Endothelial cell of umbilical vein (primary cell): ENCODE measurements around the gene EFTUD2. TPM values are rescaled to one million over a fixed set of nuclear protein-coding genes. Genes with fewer than 3 reads are reported as not detected.

ENCODE experiments used
- BruUV-seq: library from RNA; stranded (reverse); fragments of 400-500 nt; replicated peaks from 2 replicates; lab custom pipeline; 2021; lab: Mats Ljungman, UMichigan
- CTCF ChIA-PET: fragments of 300-600, 350-600 bp; sonication (Branson Sonifier 250); formaldehyde crosslinking; loops from one replicate; lab custom pipeline; 2021; ENCODE audit warnings: antibody characterized with exemption, inconsistent platforms; lab: Charles Lee
- POLR2A ChIA-PET: fragments of 300-600, 350-600 bp; sonication (Branson Sonifier 250); formaldehyde crosslinking; loops from one replicate; lab custom pipeline; 2021; ENCODE audit warnings: antibody characterized with exemption, inconsistent platforms; lab: Charles Lee
- DNase-seq: peaks from one replicate; pipeline ENCODE4 v3.0.0-alpha.2; 2011; ENCODE audit warnings: low read depth, low spot score
- FAIRE-seq: peaks from 2 replicates; lab custom pipeline; 2011; peaks lifted over from hg19 to GRCh38; lab: Jason Lieb, UNC
- H2AFZ ChIP-seq: 2 replicates; pipeline ENCODE4 v1.6.0; 2012; ENCODE audit warnings: low read depth, low read length, control low read depth, inconsistent platforms
- H3K27ac ChIP-seq: 2 replicates; pipeline ENCODE4 v1.5.1; 2011; ENCODE audit warnings: low read depth, mild to moderate bottlenecking, control low read depth, low read length, moderate library complexity; ENCODE audit not compliant: insufficient read depth
- H3K27me3 ChIP-seq, 2 experiments: 2 replicates each; pipeline versions ENCODE4 v1.6.0 to v1.6.1; 2011; ENCODE audit warnings: low read length in 2 of 2, mixed read lengths in 1 of 2; ENCODE audit not compliant: control insufficient read depth in 2 of 2, insufficient read depth in 2 of 2
- H3K36me3 ChIP-seq, 2 experiments: 2 replicates in 1 of 2; 3 replicates in 1 of 2; pipeline ENCODE4 v1.5.1; 2011; ENCODE audit warnings: low read length in 2 of 2, mild to moderate bottlenecking in 1 of 2, moderate library complexity in 1 of 2; ENCODE audit not compliant: control insufficient read depth in 2 of 2, insufficient read depth in 2 of 2; ENCODE audit errors: extremely low read depth in 1 of 2
- H3K4me1 ChIP-seq: 3 replicates; pipeline ENCODE4 v1.5.1; 2011; ENCODE audit warnings: mild to moderate bottlenecking, low read length; ENCODE audit not compliant: control insufficient read depth, insufficient read depth; ENCODE audit errors: extremely low read depth
- H3K4me2 ChIP-seq: 2 replicates; pipeline ENCODE4 v1.6.1; 2011; ENCODE audit warnings: low read length, control low read depth, mixed read lengths; ENCODE audit not compliant: insufficient read depth
- H3K4me3 ChIP-seq, 3 experiments: fragments of 200-600 bp in 1 of 3; sonication (generic), shearing (Covaris generic) in 1 of 3; replicated peaks in 1 of 3; 2 replicates each; pipeline ENCODE4 v1.5.1; 2011 to 2016; ENCODE audit warnings: control low read depth in 3 of 3, low read length in 3 of 3, mild to moderate bottlenecking in 2 of 3, inconsistent platforms in 1 of 3, low read depth in 1 of 3, moderate library complexity in 1 of 3; ENCODE audit not compliant: insufficient read depth in 1 of 3
- H3K79me2 ChIP-seq: 2 replicates; pipeline ENCODE4 v1.6.0; 2012; ENCODE audit warnings: low read length, inconsistent platforms; ENCODE audit not compliant: control insufficient read depth, insufficient read depth
- H3K9ac ChIP-seq: replicated peaks from 2 replicates; pipeline ENCODE3; 2011; ENCODE audit warnings: low read length, control low read depth; ENCODE audit not compliant: insufficient read depth; ENCODE audit errors: extremely low read depth
- H3K9me1 ChIP-seq: replicated peaks from 3 replicates; pipeline ENCODE4 v1.6.0; 2011; ENCODE audit warnings: mild to moderate bottlenecking, low read length; ENCODE audit not compliant: control insufficient read depth, insufficient read depth; ENCODE audit errors: extremely low read depth
- H3K9me3 ChIP-seq: replicated peaks from 2 replicates; pipeline ENCODE4 v1.5.1; 2012; ENCODE audit warnings: low read length, inconsistent platforms; ENCODE audit not compliant: control insufficient read depth, insufficient read depth
- H4K20me1 ChIP-seq: replicated peaks from 2 replicates; pipeline ENCODE3; 2011; ENCODE audit warnings: mild to moderate bottlenecking, low read length; ENCODE audit not compliant: control insufficient read depth, insufficient read depth; ENCODE audit errors: extremely low read depth
- EZH2 ChIP-seq: IDR thresholded peaks from 2 replicates; pipeline ENCODE4 v1.6.1; 2012; ENCODE audit warnings: borderline replicate concordance, low read depth, mild to moderate bottlenecking, moderate library complexity, low read length, inconsistent platforms; ENCODE audit not compliant: severe bottlenecking
- FOS ChIP-seq: IDR thresholded peaks from 2 replicates; pipeline ENCODE4 v1.6.1; 2011; ENCODE audit warnings: mild to moderate bottlenecking, low read length, moderate library complexity, borderline replicate concordance; ENCODE audit not compliant: insufficient read depth
- GATA2 ChIP-seq: IDR thresholded peaks from 2 replicates; pipeline ENCODE4 v1.7.0; 2011; ENCODE audit warnings: low read depth, mild to moderate bottlenecking, moderate library complexity, mixed read lengths, low read length; ENCODE audit not compliant: insufficient read length, insufficient read depth
- JUN ChIP-seq: IDR thresholded peaks from 2 replicates; pipeline ENCODE4 v1.6.1; 2011; ENCODE audit warnings: borderline replicate concordance, low read depth; ENCODE audit not compliant: insufficient read length, insufficient read depth
- MYC ChIP-seq: IDR thresholded peaks from one replicate; pipeline ENCODE4 v1.6.1; 2011; ENCODE audit warnings: mild to moderate bottlenecking, low read depth, low read length
- POLR2A ChIP-seq: IDR thresholded peaks from 2 replicates; pipeline ENCODE4 v1.6.1; 2012; ENCODE audit warnings: low read depth, mild to moderate bottlenecking, control low read depth, low read length
- POLR2AphosphoS5 ChIP-seq: IDR thresholded peaks from 2 replicates; pipeline ENCODE4 v1.6.1; 2012; ENCODE audit warnings: low read depth, mild to moderate bottlenecking, control low read depth, low read length, moderate library complexity; ENCODE audit not compliant: insufficient read depth
- dilution Hi-C: fragments of 300-500 bp; cut with MboI; formaldehyde crosslinking; loops from one replicate; pipeline ENCODE4 v1.15.0; 2019; ENCODE audit warnings: low sequenced_read_pairs; ENCODE audit not compliant: extremely low pct_ligation_motif_present
- intact Hi-C: fragments of 100-400 bp; cut with micrococcal nuclease; formaldehyde crosslinking; loops from one replicate; pipeline ENCODE4 v1.10.0; 2022
- polyA plus RNA-seq, 4 experiments: library from polyadenylated mRNA; depleted of rRNA in 3 of 4; stranded (reverse) in 3 of 4; unstranded in 1 of 4; fragments of >200 nt; gene quantifications; 2 replicates each; pipeline versions ENCODE4 v1.2.1 to v1.2.3, GENCODE V29; 2011 to 2012; ENCODE audit warnings: missing spikeins in 1 of 4
- total RNA-seq: library from RNA; stranded (reverse); gene quantifications from 2 replicates; pipeline ENCODE4 v1.2.3, GENCODE V29; 2021
- TF ChIP-seq, protein P1 (sequence below), 2 donors: IDR thresholded peaks; 1 replicate in 1 of 2; 2 replicates in 1 of 2; pipeline ENCODE4 v1.5.1; 2011; ENCODE audit warnings: low read length in 2 of 2, mild to moderate bottlenecking in 2 of 2, moderate library complexity in 2 of 2, control low read depth in 1 of 2, inconsistent platforms in 1 of 2, low read depth in 1 of 2; ENCODE audit not compliant: insufficient read depth in 1 of 2; ENCODE audit errors: extremely low read depth in 1 of 2
- TF ChIP-seq, protein P2 (sequence below): IDR thresholded peaks from 2 replicates; pipeline ENCODE4 v1.6.1; 2011; ENCODE audit not compliant: insufficient read depth, insufficient read length

The EFTUD2 gene
- total and polyA plus RNA-seq, 2 donors (not counting 3 experiments of a cell fraction or from before 2014, with no cell fraction given), result 125 to 170 TPM

DNA sequence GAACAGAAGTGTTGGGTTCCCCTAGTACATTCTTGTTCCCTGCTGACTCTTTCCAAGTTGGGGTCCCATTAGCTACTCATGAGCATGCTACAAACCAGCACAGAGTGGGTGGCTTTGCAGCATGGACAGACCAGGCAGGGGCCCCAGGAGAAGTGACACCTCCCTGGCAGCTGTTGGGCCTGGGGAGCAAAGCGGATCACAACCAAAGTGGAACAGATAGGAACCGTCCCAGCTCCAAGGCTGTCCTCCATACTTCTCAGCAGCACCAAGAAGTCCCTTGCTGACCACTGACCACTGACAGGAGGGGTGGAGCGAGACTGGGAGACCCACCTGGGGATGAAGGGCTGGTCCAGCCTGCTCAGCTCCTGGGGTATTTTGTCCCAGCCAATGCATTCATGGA lies 28.5 kb upstream of the EFTUD2 start:
- dilution Hi-C loops (no loop called here), intact Hi-C loops (no loop called here)
- Histone ChIP-seq H3K9me1 (no peaks in the 10 kb centered on the region), H3K4me2 (no peak overlapping the region), H3K79me2 (no peaks in the 10 kb centered on the region), H2AFZ (no peak overlapping the region), H3K9ac (no peak overlapping the region), H3K27me3 (no peaks in the 10 kb centered on the region), H3K36me3 (peaks cover 16 to 19% of the 10 kb centered on the region in 2 experiments), H4K20me1 (no peaks in the 10 kb centered on the region), H3K27ac (no peak overlapping the region), H3K9me3 (no peaks in the 10 kb centered on the region), H3K4me1 (no peaks in the 10 kb centered on the region), H3K4me3 (no peak overlapping the region)
- ChIA-PET POLR2A (interaction anchor here (0.6 kb wide), 1 partner anchor 115 kb away, joined by 3 read pairs; no protein-coding TSS in a partner anchor), CTCF (interaction anchor here (1.0 to 1.3 kb wide), 2 partner anchors 18 to 93 kb away, joined by 3 read pairs; no protein-coding TSS in a partner anchor)
- FAIRE-seq, result no peak
- TF ChIP-seq FOS, result no peak
- TF ChIP-seq, protein P1, sequence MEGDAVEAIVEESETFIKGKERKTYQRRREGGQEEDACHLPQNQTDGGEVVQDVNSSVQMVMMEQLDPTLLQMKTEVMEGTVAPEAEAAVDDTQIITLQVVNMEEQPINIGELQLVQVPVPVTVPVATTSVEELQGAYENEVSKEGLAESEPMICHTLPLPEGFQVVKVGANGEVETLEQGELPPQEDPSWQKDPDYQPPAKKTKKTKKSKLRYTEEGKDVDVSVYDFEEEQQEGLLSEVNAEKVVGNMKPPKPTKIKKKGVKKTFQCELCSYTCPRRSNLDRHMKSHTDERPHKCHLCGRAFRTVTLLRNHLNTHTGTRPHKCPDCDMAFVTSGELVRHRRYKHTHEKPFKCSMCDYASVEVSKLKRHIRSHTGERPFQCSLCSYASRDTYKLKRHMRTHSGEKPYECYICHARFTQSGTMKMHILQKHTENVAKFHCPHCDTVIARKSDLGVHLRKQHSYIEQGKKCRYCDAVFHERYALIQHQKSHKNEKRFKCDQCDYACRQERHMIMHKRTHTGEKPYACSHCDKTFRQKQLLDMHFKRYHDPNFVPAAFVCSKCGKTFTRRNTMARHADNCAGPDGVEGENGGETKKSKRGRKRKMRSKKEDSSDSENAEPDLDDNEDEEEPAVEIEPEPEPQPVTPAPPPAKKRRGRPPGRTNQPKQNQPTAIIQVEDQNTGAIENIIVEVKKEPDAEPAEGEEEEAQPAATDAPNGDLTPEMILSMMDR (IDR thresholded peaks at IDR 0.05; ENCODE audit: extremely low read depth in 1 of 2, insufficient read depth in 1 of 2, low read depth in 1 of 2, low read length in 2 of 2), result no peak
- no peak for TF ChIP-seq JUN
- TF ChIP-seq GATA2, result no peak
- TF ChIP-seq POLR2AphosphoS5, result no peak
- no peak for TF ChIP-seq MYC
- TF ChIP-seq POLR2A, result no peak
- TF ChIP-seq, protein P2, sequence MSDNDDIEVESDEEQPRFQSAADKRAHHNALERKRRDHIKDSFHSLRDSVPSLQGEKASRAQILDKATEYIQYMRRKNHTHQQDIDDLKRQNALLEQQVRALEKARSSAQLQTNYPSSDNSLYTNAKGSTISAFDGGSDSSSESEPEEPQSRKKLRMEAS, result no peak
- TF ChIP-seq EZH2, result no peak
- DNase-seq, result no peak
- BruUV-seq, result no TSS peak
